CD4-positive, alpha-beta T cell treated with Interleukin-10 for 1 hour (primary cell): ENCODE data around the gene CCDC187.

ENCODE experiments used
- DNase-seq: peaks from one replicate; pipeline ENCODE4 v3.0.0-alpha.2; 2020

CCDC187 gene

DNA sequence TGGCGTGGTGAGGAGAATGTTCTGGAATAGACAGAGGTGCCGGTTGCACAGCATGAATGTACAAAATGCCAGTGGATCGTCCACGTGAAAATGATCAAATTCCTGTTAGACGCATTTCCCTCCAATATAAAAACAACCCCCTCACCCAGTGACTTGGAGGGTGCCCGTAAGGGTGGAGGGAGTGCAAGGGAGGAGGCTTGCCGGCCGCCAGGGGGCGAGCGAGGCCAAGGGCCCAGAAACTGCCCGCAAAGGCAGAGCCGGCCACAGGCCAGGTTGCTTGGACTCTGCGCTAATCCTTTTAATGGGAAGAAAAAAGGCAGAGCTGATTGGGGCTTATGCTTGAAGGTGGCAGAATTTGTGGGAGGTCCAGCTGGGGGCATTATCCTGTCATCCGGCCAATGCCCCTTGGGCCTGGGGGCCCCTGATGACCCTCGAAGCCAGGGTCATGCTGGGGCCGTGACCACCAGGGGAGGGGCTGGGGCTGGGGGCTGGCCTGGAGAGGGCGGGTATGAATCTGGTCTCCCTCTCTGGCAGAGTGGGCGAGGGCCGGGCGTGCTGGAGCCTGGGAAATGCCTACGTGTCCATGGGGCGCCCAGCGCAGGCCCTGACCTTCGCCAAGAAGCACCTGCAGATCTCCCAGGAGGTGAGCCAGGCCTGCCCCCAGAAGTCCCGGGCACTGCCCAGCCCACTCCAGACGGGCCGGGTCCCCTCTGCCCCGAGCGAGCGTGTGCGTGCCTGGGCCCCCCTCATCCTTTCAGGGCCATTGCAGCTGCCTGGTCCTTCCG is 35.5 kb upstream of the CCDC187 start:
- peak; percentile 46 for DNase-seq

- DNase-seq, result no peak
Observed at GRCh38 chr9:136338511-136338910, 34.6 kb upstream of the CCDC187 start.

DNA sequence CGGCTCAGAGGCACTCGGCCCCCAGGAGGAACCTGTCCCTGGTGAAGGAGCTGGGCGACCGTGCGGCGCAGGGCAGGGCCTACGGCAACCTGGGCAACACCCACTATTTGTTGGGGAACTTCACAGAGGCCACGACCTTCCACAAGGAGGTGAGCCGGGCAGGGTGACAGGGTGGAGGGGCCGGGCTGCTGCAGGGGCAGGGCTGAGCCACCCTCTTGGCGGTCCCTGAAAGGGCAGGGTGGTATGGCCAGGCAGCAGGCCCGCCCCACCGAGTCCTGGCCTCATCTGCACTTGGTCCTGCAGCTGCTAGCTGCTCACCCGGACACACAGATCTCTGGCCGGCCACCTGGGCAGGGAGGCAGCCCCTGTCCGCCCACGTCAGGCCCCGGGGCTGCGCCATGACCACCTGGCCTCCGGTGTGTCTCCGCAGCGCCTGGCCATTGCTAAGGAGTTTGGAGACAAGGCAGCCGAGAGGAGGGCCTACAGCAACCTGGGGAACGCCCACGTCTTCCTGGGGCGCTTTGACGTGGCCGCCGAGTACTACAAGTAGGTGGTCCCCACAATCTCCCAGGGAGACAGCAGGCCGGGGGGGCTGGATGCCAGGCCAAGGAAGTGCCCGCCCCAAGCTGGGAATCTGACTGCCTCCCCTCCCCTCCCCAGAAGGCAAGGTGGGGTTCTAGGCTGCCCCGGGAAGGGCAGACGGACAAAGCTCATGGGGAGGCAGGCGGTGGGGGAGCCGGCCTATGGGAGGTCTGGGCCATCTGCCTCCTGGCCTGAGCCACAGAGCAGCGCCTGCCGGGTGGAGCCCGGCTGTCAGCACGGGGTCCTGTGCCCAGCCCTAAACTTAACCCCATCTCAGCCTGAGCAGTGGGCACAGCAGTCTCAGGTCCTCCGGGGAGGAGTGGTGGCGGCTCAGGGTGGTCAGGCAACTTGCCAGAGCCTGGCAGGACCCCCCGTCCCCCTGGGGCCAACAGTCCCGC is 33.8 kb upstream of the CCDC187 start:
- no peak for DNase-seq

GRCh38 chr9:136336881-136337280 is 33.0 kb upstream of the CCDC187 start:
- no peak for DNase-seq

- DNase-seq, result no peak
Observed at GRCh38 chr9:136336156-136336870, 32.4 kb upstream of the CCDC187 start.

DNA sequence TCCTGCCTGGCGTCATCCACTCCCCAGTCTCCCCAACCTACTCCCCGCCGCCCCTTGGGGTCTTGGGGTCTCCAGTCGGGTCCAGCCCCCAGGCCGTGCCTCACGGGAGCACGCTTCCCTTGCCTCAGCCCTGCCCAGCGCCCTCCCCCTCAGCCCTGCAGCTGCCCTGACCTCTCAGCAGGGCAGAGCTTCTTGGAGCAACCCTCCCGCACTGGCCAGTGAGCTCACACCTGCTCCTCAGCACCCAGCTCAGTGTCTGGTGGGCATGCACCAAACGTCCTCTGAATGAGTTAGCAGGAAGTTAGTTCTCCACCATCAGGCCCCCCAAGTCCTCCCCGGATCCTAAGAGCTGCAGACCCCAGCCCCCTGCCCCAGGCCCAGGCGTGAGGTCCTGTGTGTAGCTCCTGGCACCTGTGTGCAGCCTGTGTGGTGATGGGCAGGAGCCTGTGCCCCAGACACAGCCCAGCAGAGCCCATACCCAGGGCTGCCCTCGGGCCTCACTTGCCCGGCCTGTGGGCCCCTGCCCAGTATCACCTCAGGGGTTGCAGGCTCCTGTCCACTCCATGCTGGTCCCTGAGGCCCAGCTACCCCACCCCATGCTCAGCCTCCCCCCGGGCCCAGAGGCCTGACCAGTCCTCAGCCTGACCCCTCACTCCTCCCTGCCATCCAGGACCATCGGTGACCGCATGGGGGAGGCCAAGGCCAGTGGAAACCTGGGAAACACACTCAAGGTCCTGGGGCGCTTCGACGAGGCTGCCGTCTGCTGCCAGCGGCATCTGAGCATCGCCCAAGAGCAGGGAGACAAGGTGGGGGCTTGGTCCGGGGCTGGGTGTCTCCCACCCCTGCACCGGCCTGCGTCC is 31.6 kb upstream of the CCDC187 start:
- no peak for DNase-seq

GRCh38 chr9:136334541-136334940 is 30.6 kb upstream of the CCDC187 start:
- DNase-seq, result no peak

DNA sequence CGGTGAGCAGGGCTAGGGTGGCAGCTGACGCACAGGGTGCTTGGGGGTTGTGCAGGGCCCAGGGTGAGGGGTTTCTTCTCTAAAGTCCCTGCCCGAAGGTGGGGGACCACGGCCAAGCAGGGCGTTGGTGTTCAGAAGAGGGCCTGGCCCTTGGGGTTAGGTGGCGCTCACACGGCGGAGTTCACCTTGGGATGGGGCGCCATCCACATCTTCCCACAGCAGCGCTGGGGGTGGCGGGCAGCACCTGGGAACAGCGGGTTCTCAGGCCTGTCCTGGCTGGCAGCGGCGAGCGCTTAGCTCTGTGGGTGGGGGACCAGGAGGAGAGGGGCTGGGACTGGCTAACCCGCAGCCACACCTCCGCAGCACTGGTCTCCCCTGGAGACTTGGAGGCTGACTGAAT is 29.6 kb upstream of the CCDC187 start:
- DNase-seq, result no peak

- no peak for DNase-seq
Observed at GRCh38 chr9:136333045-136333444, 29.2 kb upstream of the CCDC187 start.

DNA sequence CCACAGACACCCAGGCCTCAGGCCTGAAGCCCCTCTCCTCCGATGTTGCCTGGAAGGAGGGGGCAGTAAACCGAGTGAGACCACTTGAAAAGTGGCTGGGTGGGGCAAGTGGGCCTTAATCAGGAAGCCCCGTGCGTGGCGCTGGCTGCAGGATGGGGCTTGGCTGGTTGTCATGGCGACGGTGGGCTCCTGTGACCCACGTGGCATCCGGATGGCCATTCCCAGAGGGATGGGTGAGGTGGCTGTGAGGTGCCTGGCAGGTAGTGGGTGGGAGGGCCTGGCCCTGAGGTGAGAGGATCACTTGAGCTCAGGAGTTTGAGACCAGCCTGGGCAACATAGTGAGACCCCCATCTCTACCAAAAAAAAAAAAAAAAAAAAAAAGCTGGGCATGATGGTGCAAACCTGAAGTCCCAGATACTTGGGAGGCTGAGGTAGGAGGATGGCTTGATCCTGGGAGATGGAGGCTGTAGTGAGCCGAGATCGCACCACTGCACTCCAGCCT is 28.6 kb upstream of the CCDC187 start:
- DNase-seq, result no peak

DNA sequence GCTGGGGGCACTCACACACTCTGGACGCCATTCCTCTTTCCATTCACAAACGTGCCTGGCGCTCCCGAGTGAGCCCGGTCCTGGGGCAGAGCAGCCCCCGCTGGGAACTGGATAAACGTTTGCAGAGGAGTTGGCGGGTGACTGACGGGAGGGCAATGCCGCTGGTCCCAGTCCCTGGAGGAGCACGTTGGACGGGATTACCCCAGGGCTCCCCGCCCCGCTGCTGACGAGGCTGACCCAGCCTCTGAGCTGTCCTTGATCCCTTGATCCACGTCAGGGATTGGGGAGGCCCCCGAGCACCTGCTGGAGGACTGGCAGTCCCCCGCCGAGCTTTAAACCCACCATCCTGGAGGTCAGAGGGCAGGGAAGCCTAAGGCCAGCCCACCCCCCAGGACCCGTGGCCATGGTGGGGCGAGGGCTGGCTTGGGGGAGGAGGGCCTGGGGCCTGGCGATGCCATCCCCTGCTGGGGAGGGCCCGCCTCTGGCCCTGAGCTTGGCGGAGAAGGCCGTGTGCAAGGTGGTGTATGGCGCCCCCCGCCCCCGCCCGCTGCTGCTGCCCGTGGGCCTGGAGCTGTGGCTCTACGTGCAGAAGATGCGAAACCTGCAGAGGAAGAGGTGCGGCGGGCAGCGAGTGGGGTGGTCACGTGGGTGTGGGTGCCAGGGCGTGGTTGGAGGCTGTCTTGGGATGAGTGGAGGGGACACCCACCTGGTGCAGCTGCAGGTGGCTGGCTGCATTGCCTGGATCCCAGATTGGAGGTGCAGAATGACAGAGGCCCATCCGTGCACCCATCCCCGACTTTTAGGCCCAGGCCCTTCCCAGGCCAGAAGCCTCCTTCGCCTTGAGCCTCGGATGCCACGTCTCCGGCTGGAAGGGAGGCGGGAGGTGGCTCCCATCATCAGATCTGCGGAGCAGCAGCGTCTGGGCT is 27.9 kb upstream of the CCDC187 start:
- no peak for DNase-seq

DNA sequence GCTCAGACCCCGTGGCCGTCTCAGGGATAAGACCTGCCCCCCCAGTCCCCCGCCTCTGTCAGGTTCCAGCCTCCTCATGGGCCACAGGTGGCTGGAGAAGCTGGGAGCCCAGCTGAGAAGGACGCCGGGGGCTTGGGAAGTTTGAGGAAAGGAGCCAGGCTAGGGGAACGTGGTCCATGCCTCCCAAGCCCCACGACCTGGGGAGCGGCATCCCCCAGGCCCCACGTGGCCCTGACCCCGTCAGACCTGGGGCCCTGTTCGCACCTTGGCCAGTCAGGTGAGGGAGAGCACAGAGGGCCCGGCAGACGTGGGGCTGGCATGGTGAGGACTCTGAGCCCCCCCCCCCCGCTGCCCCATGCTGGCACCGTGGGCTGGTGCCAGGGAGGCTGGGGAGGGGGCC is 27.1 kb upstream of the CCDC187 start:
- DNase-seq, result no peak

GRCh38 chr9:136330406-136330990 is 26.6 kb upstream of the CCDC187 start:
- DNase-seq, result no peak

DNA sequence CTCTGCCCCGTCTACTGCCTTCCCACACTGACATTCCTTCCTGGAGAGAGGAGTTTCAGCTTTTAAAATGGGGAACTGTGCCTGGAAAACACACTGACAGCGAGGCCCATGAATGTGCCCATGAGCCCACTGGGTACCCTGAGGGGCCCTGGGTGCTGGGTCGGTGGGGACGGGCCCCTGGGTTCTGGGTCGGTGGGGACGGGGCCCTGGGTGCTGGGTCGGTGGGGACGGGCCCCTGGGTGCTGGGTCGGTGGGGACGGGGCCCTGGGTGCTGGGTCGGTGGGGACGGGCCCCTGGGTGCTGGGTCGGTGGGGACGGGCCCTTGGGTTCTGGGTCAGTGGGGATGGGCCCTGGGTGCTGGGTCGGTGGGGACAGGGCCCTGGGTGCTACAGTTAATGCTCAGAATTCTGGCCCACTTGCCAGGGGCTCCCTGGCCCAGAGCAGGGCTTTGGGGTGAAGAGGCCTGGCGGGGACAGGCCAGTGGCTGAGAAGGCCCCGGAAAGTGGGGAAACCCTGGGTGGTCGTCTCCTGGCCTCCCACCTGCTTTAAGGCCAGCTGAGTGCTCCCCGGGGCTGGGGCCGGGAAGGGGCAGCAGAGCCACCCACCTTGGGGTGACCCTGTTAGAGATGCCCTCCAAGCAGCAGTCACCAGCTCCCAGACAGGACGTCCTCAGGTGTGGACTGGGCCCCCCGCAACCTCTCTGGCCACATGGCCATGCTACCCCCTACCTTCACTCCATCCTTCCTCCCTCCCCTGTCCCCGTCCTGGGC is 25.9 kb upstream of the CCDC187 start:
- no peak for DNase-seq

- no peak for DNase-seq
Observed at GRCh38 chr9:136329211-136329627, 25.3 kb upstream of the CCDC187 start.

DNA sequence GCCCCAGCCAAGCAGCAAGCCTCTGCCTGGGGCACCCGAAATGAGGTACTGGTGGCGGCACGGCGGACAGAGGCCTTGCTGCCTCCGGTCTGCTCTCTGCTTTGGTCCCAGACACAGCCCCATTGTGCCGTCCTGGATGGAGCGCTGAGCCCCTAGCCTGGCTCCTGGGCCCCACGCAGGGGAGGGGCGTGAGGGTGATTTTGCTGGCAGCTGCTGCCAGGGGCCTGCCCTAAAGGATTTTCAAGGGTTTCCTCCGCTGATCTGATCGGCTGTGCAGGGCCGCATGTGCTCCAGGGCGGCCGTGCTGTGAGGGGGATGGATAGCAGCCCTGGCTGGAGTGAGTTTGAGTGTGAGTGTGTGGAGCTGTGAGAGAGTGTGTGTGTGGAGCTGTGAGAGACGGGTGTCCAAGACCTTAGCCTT is 24.7 kb upstream of the CCDC187 start:
- DNase-seq, result no peak

GRCh38 chr9:136328011-136328621 is 24.2 kb upstream of the CCDC187 start:
- no peak for DNase-seq

DNA sequence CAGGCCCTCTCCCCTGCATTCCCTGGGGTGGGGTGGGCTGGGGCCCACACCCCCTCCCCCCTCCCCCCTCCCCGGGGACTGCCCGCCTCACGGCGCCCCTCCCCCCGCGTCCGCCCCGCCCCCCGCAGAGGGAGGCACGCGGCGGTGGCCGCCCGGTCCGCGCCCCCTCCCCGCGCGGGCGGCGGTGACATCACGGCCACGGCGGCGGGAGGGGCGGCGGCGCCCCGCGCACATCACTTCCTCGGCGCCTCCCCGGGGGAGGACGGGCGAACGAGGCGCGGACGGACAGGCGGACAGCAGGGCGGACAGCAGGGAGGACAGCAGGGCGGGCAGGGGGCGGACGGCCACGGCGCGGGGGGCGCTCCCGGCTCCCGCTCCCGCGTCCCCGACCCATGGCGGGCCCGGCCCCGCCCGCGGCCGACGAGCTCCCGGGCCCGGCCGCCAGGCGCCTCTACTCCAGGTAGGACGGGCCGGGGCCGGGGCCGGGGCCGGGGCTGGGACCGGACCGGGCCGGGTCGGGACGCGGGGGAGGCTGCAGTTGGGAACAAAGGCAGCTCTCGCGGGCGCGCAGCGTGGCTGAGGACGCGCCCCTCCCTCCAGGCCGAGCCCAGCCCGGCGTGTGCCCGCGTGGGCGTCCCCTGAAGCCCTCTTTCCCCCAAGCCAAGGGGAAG is 23.5 kb upstream of the CCDC187 start, which contains the start of gene GPSM1:
Gene GPSM1, plus strand, starts transcription at position 236 of the 671 bp plus-strand sequence. Its CDS starts 157 bp downstream, at position 393.
- DNase-seq, result peak; percentile 59
